ENCODE results near the gene MXD3. TPM values are rescaled to one million over a fixed set of nuclear protein-coding genes. Genes with fewer than 3 reads are reported as not detected.

MXD3 gene
- total and polyA plus RNA-seq, 2 experiments from 2014 or later, result 9.9 to 11.6 TPM

GRCh38 chr5:177269976-177270375 lies 41.7 kb downstream of the MXD3 start:
- TF ChIP-seq JUNB (IDR thresholded peaks at IDR 0.05; ENCODE audit: unreplicated experiment) (no peak), EZH2phosphoT487 (IDR thresholded peaks at IDR 0.05; ENCODE audit: unreplicated experiment) (no peak), ZNF331 (CRISPR knock-in tag; IDR thresholded peaks at IDR 0.05; ENCODE audit: low read depth) (no peak), POLR2AphosphoS5 (IDR thresholded peaks at IDR 0.05; ENCODE audit: low read depth) (no peak), NANOG (IDR thresholded peaks at IDR 0.05; ENCODE audit: borderline replicate concordance) (no peak), ZNF114 (CRISPR knock-in tag; IDR thresholded peaks at IDR 0.05) (no peak), ZNF462 (CRISPR knock-in tag; IDR thresholded peaks at IDR 0.05) (no peak), CTCF (conservative IDR thresholded peaks at IDR 0.05; ENCODE audit: low read depth in 2 of 2) (no peak), STAT1 (IDR thresholded peaks at IDR 0.05; ENCODE audit: unreplicated experiment) (no peak)
- no peaks in the 10 kb centered on the region; the same call in 1 of the 2 replicates for H3F3A ChIP-seq (replicated peaks; ENCODE audit: low read depth)
- H3K27ac ChIP-seq (ENCODE audit: low read depth), result peak overlapping the region; percentile 80; the same call in 1 of the 2 replicates
- no peaks in the 10 kb centered on the region for H3K9me2 ChIP-seq (ENCODE audit: insufficient read depth)
- Mint-ChIP-seq H3K36me3 (ENCODE audit: low read depth) (peaks cover 90% of the 10 kb centered on the region), H3K27me3 (ENCODE audit: insufficient read depth, low read depth, poor library complexity) (peaks cover 12% of the 10 kb centered on the region), H3K4me3 (no peak overlapping the region), H3K9me3 (no peaks in the 10 kb centered on the region; the same call in 2 of the 3 replicates), H3K27ac (peak overlapping the region; percentile 69), H3K4me1 (no peaks in the 10 kb centered on the region)
- no peak overlapping the region for H3K4me3 ChIP-seq
- H3K4me1 ChIP-seq (ENCODE audit: insufficient read depth), result no peaks in the 10 kb centered on the region
- peaks cover 60% of the 10 kb centered on the region for H3K36me3 ChIP-seq (ENCODE audit: insufficient read depth)
- no peak for DNase-seq (ENCODE audit: low spot score)
- peaks cover 11% of the 10 kb centered on the region; the same call in 1 of the 2 replicates for H3K79me2 ChIP-seq (replicated peaks; ENCODE audit: insufficient read depth)
- no peak overlapping the region for H3K4me2 ChIP-seq
- no peaks in the 10 kb centered on the region for H3K27me3 ChIP-seq (ENCODE audit: insufficient read depth)
- no peak overlapping the region for H2AFZ ChIP-seq
- no peak for ATAC-seq
- peaks cover 30% of the 10 kb centered on the region for H4K20me1 ChIP-seq (replicated peaks; ENCODE audit: insufficient read depth)

All from GM23338 (cell line).